Measurements from ENCODE around the gene NOTCH4. TPM values are rescaled to one million over a fixed set of nuclear protein-coding genes. Genes with fewer than 3 reads are reported as not detected.

The NOTCH4 gene
- total RNA-seq, 2 experiments from 2014 or later, result 0.47 to 0.53 TPM

- H3K4me1 Mint-ChIP-seq (ENCODE audit: low read depth), result peaks cover 71% of the 10 kb centered on the region
- POLR2A ChIA-PET, result interaction anchor here (1.0 to 8.1 kb wide), 9 partner anchors 8 to 795 kb away, joined by 3 to 242 read pairs (median 4); partner anchors contain the start of genes ATF6B, BAG6, FKBPL and GPSM3
- DNase-seq, result no peak
- CTCF ChIA-PET, result interaction anchor here (2.8 kb wide), 1 partner anchor 19 kb away, joined by 14 read pairs; no protein-coding TSS in a partner anchor
- ATAC-seq (ENCODE audit: poor library complexity), result no peak
- Histone ChIP-seq H3K36me3 (ENCODE audit: insufficient read depth, low read length) (peaks cover 16% of the 10 kb centered on the region), H3K4me1 (ENCODE audit: insufficient read depth, low read length) (peaks cover 71% of the 10 kb centered on the region), H3K4me3 (ENCODE audit: low read length) (peak overlapping the region; percentile 91), H3K27ac (ENCODE audit: low read depth in 1 of 2, low read length in 2 of 2) (peak overlapping the region; percentile 93 to 98), H3K9me3 (ENCODE audit: control insufficient read depth in 1 of 2, insufficient read depth in 1 of 2, low read length in 2 of 2) (no peaks in the 10 kb centered on the region), H3K27me3 (ENCODE audit: control insufficient read depth in 1 of 2, insufficient read depth in 2 of 2, low read length in 2 of 2) (no peaks in the 10 kb centered on the region)
- peak overlapping the region; percentile 85 for H3K27ac Mint-ChIP-seq
- no peak for TF ChIP-seq CTCF (IDR thresholded peaks at IDR 0.05)
- H3K36me3 Mint-ChIP-seq (ENCODE audit: low read depth), result peaks cover 39% of the 10 kb centered on the region
- peak overlapping the region; percentile 91 for H3K4me3 Mint-ChIP-seq
- intact Hi-C loops (cut with DNase I, micrococcal nuclease), result loop anchor here (1.0 to 10.0 kb wide), 5 partner anchors 15 to 219 kb away; partner anchors contain the start of genes FKBPL (in 2 of the 2), DXO (in 1 of the 2), NELFE (in 1 of the 2) and SKIC2 (in 1 of the 2)
- no peaks in the 10 kb centered on the region for H3K27me3 Mint-ChIP-seq
- no peaks in the 10 kb centered on the region for H3K9me3 Mint-ChIP-seq
These were observed 47.2 kb downstream of the NOTCH4 start for GRCh38 chr6:32176476-32177182.

GRCh38 chr6:32175711-32176475, 48.0 kb downstream of the NOTCH4 start, which contains the start of gene AGPAT1:
AGPAT1 (minus strand) TSS chr6:32176084; CDS start chr6:32171496, 4,588 bp downstream.
- no peaks in the 10 kb centered on the region for H3K9me3 ChIP-seq (ENCODE audit: control insufficient read depth in 1 of 2, insufficient read depth in 1 of 2, low read length in 2 of 2)
- Mint-ChIP-seq H3K9me3 (no peaks in the 10 kb centered on the region), H3K27me3 (no peaks in the 10 kb centered on the region), H3K36me3 (ENCODE audit: low read depth) (peaks cover 37% of the 10 kb centered on the region), H3K27ac (peak within 1 kb of the TSS; percentile 85), H3K4me1 (ENCODE audit: low read depth) (peaks cover 78% of the 10 kb centered on the region), H3K4me3 (peak within 1 kb of the TSS; percentile 91)
- H3K27me3 ChIP-seq (ENCODE audit: control insufficient read depth in 1 of 2, insufficient read depth in 2 of 2, low read length in 2 of 2), result no peaks in the 10 kb centered on the region
- H3K4me1 ChIP-seq (ENCODE audit: insufficient read depth, low read length), result peaks cover 66% of the 10 kb centered on the region
- peak; percentile 93 to 98 (median 97) for DNase-seq
- peak; percentile 41 for ATAC-seq (ENCODE audit: poor library complexity)
- peaks cover 9% of the 10 kb centered on the region for H3K36me3 ChIP-seq (ENCODE audit: insufficient read depth, low read length)
- POLR2A ChIA-PET, result interaction anchor here (1.2 to 8.1 kb wide), 4 partner anchors 17 to 796 kb away, joined by 3 to 242 read pairs (median 30); partner anchors contain the start of genes ATF6B, FKBPL, GPSM3 and PBX2
- intact Hi-C loops (cut with DNase I, micrococcal nuclease), result loop anchor here (1.0 to 10.0 kb wide), 4 partner anchors 15 to 219 kb away; partner anchors contain the start of genes DXO (in 1 of the 2), NELFE (in 1 of the 2) and SKIC2 (in 1 of the 2)
- H3K27ac ChIP-seq (ENCODE audit: low read depth in 1 of 2, low read length in 2 of 2), result peak within 1 kb of the TSS; percentile 93 to 98
- no peak for TF ChIP-seq CTCF (IDR thresholded peaks at IDR 0.05)
- H3K4me3 ChIP-seq (ENCODE audit: low read length), result peak within 1 kb of the TSS; percentile 91
- CTCF ChIA-PET, result interaction anchor here (2.8 kb wide), 1 partner anchor 20 kb away, joined by 14 read pairs; no protein-coding TSS in a partner anchor

GRCh38 chr6:32175322-32175710, 48.6 kb downstream of the NOTCH4 start:
- Histone ChIP-seq H3K27me3 (ENCODE audit: control insufficient read depth in 1 of 2, insufficient read depth in 2 of 2, low read length in 2 of 2) (no peaks in the 10 kb centered on the region), H3K27ac (ENCODE audit: low read depth in 1 of 2, low read length in 2 of 2) (peak overlapping the region; percentile 56 to 93), H3K36me3 (ENCODE audit: insufficient read depth, low read length) (peaks cover 8% of the 10 kb centered on the region), H3K4me1 (ENCODE audit: insufficient read depth, low read length) (peaks cover 63% of the 10 kb centered on the region), H3K9me3 (ENCODE audit: control insufficient read depth in 1 of 2, insufficient read depth in 1 of 2, low read length in 2 of 2) (no peaks in the 10 kb centered on the region), H3K4me3 (ENCODE audit: low read length) (peak overlapping the region; percentile 91)
- Mint-ChIP-seq H3K4me1 (ENCODE audit: low read depth) (peaks cover 77% of the 10 kb centered on the region), H3K36me3 (ENCODE audit: low read depth) (peaks cover 37% of the 10 kb centered on the region), H3K4me3 (peak overlapping the region; percentile 91), H3K27ac (peak overlapping the region; percentile 85), H3K27me3 (no peaks in the 10 kb centered on the region), H3K9me3 (no peaks in the 10 kb centered on the region)
- POLR2A ChIA-PET, result interaction anchor here (8.1 kb wide), 1 partner anchor 17 kb away, joined by 242 read pairs; the partner anchor contains the start of genes GPSM3 and PBX2
- DNase-seq, result no peak
- intact Hi-C loops (cut with DNase I, micrococcal nuclease), result loop anchor here (5.0 to 10.0 kb wide), 2 partner anchors 201 to 218 kb away; partner anchors contain the start of genes DXO (in 1 of the 2), NELFE (in 1 of the 2) and SKIC2 (in 1 of the 2)
- CTCF ChIA-PET, result no interaction called here
- ATAC-seq (ENCODE audit: poor library complexity), result no peak
- no peak for TF ChIP-seq CTCF (IDR thresholded peaks at IDR 0.05)

Measured in CD4-positive, alpha-beta T cell (primary cell).